ENCODE data around the gene NUDT17.
A peak's percentile ranks its signal among the peaks of the same experiment; 100 is the strongest.

NUDT17 gene

GRCh38 chr1:145857170-145857569, 11.7 kb downstream of the NUDT17 start:
- Histone ChIP-seq H3K4me2 (ENCODE audit: low read depth, low read length, poor library complexity, severe bottlenecking) (no peak overlapping the region), H3K27me3 (ENCODE audit: low read length) (no peaks in the 10 kb centered on the region), H3K36me3 (ENCODE audit: low read length) (no peaks in the 10 kb centered on the region), H3K9me3 (ENCODE audit: insufficient read depth, low read length) (no peaks in the 10 kb centered on the region), H3K79me2 (ENCODE audit: insufficient read depth, low read length) (no peaks in the 10 kb centered on the region), H4K20me1 (ENCODE audit: low read depth, low read length) (no peaks in the 10 kb centered on the region), H3K9me2 (replicated peaks; ENCODE audit: insufficient read depth, low read length) (no peaks in the 10 kb centered on the region), H3K4me3 (ENCODE audit: insufficient read depth, low read length, poor library complexity, severe bottlenecking) (no peak overlapping the region), H3F3A (ENCODE audit: insufficient read depth) (0 out of 2 replicates have a peak, but pooled peaks cover 5% of the 10 kb centered on the region), H3K27ac (ENCODE audit: low read depth, low read length) (no peak overlapping the region), H3K9ac (ENCODE audit: low read length) (no peak overlapping the region), H2AFZ (ENCODE audit: low read depth, low read length, severe bottlenecking) (no peak overlapping the region)
- TF ChIP-seq CTCF (IDR thresholded peaks at IDR 0.05; ENCODE audit: insufficient read depth, low read length, poor library complexity, severe bottlenecking), result no peak
- no peak for TF ChIP-seq EZH2phosphoT487 (conservative IDR thresholded peaks at IDR 0.05; ENCODE audit: low read length)

GRCh38 chr1:145858238-145858900, 12.9 kb downstream of the NUDT17 start:
- H3F3A ChIP-seq (ENCODE audit: insufficient read depth), result 0 out of 2 replicates have a peak, but pooled peaks cover 5% of the 10 kb centered on the region
- H4K20me1 ChIP-seq (ENCODE audit: low read depth, low read length), result no peaks in the 10 kb centered on the region
- H3K36me3 ChIP-seq (ENCODE audit: low read length), result no peaks in the 10 kb centered on the region
- peak overlapping the region; percentile 61 for H3K4me2 ChIP-seq (ENCODE audit: low read depth, low read length, poor library complexity, severe bottlenecking)
- peak overlapping the region; percentile 89 for H2AFZ ChIP-seq (ENCODE audit: low read depth, low read length, severe bottlenecking)
- H3K27me3 ChIP-seq (ENCODE audit: low read length), result no peaks in the 10 kb centered on the region
- no peaks in the 10 kb centered on the region for H3K79me2 ChIP-seq (ENCODE audit: insufficient read depth, low read length)
- H3K27ac ChIP-seq (ENCODE audit: low read depth, low read length), result peak overlapping the region; percentile 41; the same call in 1 of the 2 replicates
- peak overlapping the region; percentile 59 for H3K9ac ChIP-seq (ENCODE audit: low read length)
- H3K4me3 ChIP-seq (ENCODE audit: insufficient read depth, low read length, poor library complexity, severe bottlenecking), result peak overlapping the region; percentile 75
- H3K9me3 ChIP-seq (ENCODE audit: insufficient read depth, low read length), result no peaks in the 10 kb centered on the region
- H3K9me2 ChIP-seq (replicated peaks; ENCODE audit: insufficient read depth, low read length), result no peaks in the 10 kb centered on the region
- TF ChIP-seq EZH2phosphoT487 (conservative IDR thresholded peaks at IDR 0.05; ENCODE audit: low read length) (no peak), CTCF (IDR thresholded peaks at IDR 0.05; ENCODE audit: insufficient read depth, low read length, poor library complexity, severe bottlenecking) (no peak)

- no peaks in the 10 kb centered on the region for H3K36me3 ChIP-seq (ENCODE audit: low read length)
- 0 out of 2 replicates have a peak, but pooled peaks cover 5% of the 10 kb centered on the region for H3F3A ChIP-seq (ENCODE audit: insufficient read depth)
- no peaks in the 10 kb centered on the region for H3K9me3 ChIP-seq (ENCODE audit: insufficient read depth, low read length)
- peak within 1 kb of the TSS; percentile 61 for H3K4me2 ChIP-seq (ENCODE audit: low read depth, low read length, poor library complexity, severe bottlenecking)
- peak within 1 kb of the TSS; percentile 59 for H3K9ac ChIP-seq (ENCODE audit: low read length)
- no peaks in the 10 kb centered on the region for H4K20me1 ChIP-seq (ENCODE audit: low read depth, low read length)
- H3K27ac ChIP-seq (ENCODE audit: low read depth, low read length), result peak within 1 kb of the TSS; percentile 41
- H3K27me3 ChIP-seq (ENCODE audit: low read length), result no peaks in the 10 kb centered on the region
- no peaks in the 10 kb centered on the region for H3K79me2 ChIP-seq (ENCODE audit: insufficient read depth, low read length)
- peak within 1 kb of the TSS; percentile 89 for H2AFZ ChIP-seq (ENCODE audit: low read depth, low read length, severe bottlenecking)
- H3K9me2 ChIP-seq (replicated peaks; ENCODE audit: insufficient read depth, low read length), result no peaks in the 10 kb centered on the region
- TF ChIP-seq CTCF (IDR thresholded peaks at IDR 0.05; ENCODE audit: insufficient read depth, low read length, poor library complexity, severe bottlenecking), result no peak
- no peak for TF ChIP-seq EZH2phosphoT487 (conservative IDR thresholded peaks at IDR 0.05; ENCODE audit: low read length)
- H3K4me3 ChIP-seq (ENCODE audit: insufficient read depth, low read length, poor library complexity, severe bottlenecking), result peak within 1 kb of the TSS; percentile 75
These were observed 13.6 kb downstream of the NUDT17 start, which contains the start of gene PIAS3 for GRCh38 chr1:145858901-145859490. Gene PIAS3, minus strand, starts transcription at chr1:145859081. Its CDS starts 91 bp downstream, at chr1:145858990.
